ENCODE data around the gene EBI3.

EBI3 gene

DNA sequence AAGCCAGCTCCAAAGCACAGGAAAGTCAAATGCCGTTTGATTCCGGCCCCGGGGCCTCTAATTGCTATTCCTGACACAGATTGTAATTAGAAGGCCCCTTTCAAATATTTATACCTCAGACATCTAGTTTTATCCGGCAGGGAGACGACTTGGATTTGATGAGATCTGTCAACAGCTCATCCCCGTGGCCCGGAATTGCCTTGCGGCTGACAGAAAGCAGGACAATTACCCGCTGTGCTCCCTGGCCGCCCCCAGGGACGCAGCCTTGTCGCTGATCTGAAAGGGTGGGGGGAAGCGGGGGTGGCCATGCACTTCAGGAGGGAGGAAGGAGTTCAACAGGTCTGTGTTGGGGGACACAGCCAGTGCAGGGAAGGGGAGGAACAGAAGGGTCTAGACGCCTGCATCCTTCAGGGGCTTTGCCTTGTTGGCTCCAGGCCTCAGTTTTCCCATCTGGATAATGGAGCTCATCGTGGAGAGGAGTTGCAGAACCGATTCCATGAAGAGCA is 47.9 kb downstream of the EBI3 start:
- DNase-seq (ENCODE audit: extremely low read depth, insufficient read length): no peak
- H3K4me3 ChIP-seq (replicated peaks; ENCODE audit: low read depth, low read length): no peak overlapping the region
- H3K27me3 ChIP-seq (replicated peaks; ENCODE audit: control insufficient read depth, insufficient read depth, low read length): no peaks in the 10 kb centered on the region; the same call in 1 of the 2 replicates
- TF ChIP-seq, protein P1, sequence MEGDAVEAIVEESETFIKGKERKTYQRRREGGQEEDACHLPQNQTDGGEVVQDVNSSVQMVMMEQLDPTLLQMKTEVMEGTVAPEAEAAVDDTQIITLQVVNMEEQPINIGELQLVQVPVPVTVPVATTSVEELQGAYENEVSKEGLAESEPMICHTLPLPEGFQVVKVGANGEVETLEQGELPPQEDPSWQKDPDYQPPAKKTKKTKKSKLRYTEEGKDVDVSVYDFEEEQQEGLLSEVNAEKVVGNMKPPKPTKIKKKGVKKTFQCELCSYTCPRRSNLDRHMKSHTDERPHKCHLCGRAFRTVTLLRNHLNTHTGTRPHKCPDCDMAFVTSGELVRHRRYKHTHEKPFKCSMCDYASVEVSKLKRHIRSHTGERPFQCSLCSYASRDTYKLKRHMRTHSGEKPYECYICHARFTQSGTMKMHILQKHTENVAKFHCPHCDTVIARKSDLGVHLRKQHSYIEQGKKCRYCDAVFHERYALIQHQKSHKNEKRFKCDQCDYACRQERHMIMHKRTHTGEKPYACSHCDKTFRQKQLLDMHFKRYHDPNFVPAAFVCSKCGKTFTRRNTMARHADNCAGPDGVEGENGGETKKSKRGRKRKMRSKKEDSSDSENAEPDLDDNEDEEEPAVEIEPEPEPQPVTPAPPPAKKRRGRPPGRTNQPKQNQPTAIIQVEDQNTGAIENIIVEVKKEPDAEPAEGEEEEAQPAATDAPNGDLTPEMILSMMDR (IDR thresholded peaks at IDR 0.05; ENCODE audit: insufficient read depth, low read length, poor library complexity, severe bottlenecking): no peak
- H3K36me3 ChIP-seq (ENCODE audit: control insufficient read depth, insufficient read depth, low read length): no peaks in the 10 kb centered on the region; the same call in 1 of the 2 replicates

DNA sequence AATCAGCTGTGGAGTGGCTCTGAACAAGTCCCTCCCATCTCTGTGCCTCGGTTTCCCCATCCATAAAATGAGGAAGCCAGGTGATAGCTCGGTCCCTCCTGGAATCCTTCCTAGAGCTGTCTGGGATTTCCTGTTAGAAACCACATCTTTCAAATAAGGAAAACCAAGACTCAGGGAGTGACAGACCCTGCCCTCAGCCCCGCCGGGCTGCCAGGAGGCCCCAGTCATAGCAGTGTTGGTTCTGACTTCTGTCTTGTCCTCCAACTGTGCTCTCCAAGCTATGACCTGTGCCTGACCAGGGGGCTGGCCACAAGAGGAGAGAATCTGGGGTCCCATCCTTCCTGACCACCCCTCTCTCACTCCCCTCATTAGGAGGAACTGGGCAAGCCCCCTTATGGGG is 48.7 kb downstream of the EBI3 start:
- TF ChIP-seq, protein P1 (IDR thresholded peaks at IDR 0.05; ENCODE audit: insufficient read depth, low read length, poor library complexity, severe bottlenecking): no peak
- no peak for DNase-seq (ENCODE audit: extremely low read depth, insufficient read length)
- no peak overlapping the region for H3K4me3 ChIP-seq (replicated peaks; ENCODE audit: low read depth, low read length)
- no peaks in the 10 kb centered on the region; the same call in 1 of the 2 replicates for H3K36me3 ChIP-seq (ENCODE audit: control insufficient read depth, insufficient read depth, low read length)
- H3K27me3 ChIP-seq (replicated peaks; ENCODE audit: control insufficient read depth, insufficient read depth, low read length): no peaks in the 10 kb centered on the region; the same call in 1 of the 2 replicates

DNA sequence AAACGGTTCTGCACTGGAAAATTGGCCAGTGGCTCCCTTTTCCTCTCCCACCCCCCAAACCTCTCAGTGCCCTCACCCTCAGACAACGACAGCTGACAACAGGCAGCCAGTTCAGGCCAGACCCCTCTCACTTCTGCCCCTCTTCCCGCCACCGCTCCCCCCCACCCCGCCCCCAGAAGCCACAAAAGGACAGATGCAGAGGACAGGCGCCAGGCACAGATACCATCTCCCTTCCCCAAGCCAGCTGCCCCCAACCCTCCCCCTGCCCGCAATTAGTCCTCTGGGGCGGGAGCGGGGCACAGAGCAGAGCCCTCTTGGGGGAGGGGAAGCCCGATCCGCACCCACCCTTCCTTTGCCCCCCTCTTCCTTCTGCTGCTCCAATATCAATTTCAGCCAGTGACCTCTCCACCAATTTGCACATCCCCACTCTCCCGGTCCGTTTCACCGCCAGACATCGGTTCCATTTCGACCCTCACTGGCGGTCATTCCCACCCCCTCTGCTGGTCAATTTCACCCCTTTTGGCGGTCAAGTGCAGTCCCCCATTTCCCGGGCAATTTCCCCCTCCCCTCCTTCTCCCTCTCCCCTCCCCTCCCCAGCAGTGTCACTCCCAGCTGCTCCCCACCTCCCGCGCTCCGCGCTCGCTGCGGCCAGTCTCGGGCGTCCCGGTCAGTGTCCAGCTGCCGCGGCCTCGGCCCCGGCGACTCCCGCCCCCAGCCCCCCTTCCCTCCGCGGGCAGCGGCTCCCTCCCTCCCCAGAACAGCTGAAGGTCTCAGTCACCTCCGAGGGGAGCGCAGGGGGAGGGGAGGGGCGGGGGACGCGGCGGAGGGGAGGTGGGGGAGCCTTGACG is 49.3 kb downstream of the EBI3 start, which contains the start of gene SHD:
SHD (plus strand) TSS at position 848 of the 848 bp plus-strand sequence. CDS start 798 bp downstream, outside the sequence.
- DNase-seq (ENCODE audit: extremely low read depth, insufficient read length): no peak
- no peaks in the 10 kb centered on the region; the same call in 1 of the 2 replicates for H3K27me3 ChIP-seq (replicated peaks; ENCODE audit: control insufficient read depth, insufficient read depth, low read length)

DNA sequence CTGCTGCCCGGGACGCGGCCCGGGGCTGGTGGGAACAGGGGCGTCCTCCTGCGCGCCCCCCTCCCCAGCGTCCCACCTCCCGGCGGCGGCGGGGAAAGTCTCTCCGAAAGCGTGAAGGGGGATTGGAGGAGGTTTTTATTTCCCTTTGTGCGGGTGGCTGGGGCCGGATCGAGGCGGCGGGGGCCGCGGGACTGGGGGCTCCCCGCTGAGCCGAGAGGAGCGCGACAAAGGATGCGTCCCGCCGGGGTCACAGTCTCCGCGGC is 49.9 kb downstream of the EBI3 start:
- H3K36me3 ChIP-seq (ENCODE audit: control insufficient read depth, insufficient read depth, low read length): no peaks in the 10 kb centered on the region
- DNase-seq (ENCODE audit: extremely low read depth, insufficient read length): no peak
- TF ChIP-seq, protein P1 (IDR thresholded peaks at IDR 0.05; ENCODE audit: insufficient read depth, low read length, poor library complexity, severe bottlenecking): no peak
- H3K27me3 ChIP-seq (replicated peaks; ENCODE audit: control insufficient read depth, insufficient read depth, low read length): no peaks in the 10 kb centered on the region; the same call in 1 of the 2 replicates
- no peak overlapping the region for H3K4me3 ChIP-seq (replicated peaks; ENCODE audit: low read depth, low read length)

More for the DNA sequence above, 49.3 kb downstream of the EBI3 start, which contains the start of gene SHD:
- TF ChIP-seq, protein P1 (IDR thresholded peaks at IDR 0.05; ENCODE audit: insufficient read depth, low read length, poor library complexity, severe bottlenecking): no peak
- H3K36me3 ChIP-seq (ENCODE audit: control insufficient read depth, insufficient read depth, low read length): no peaks in the 10 kb centered on the region
- H3K4me3 ChIP-seq (replicated peaks; ENCODE audit: low read depth, low read length): no peak within 1 kb of the TSS

DNA sequence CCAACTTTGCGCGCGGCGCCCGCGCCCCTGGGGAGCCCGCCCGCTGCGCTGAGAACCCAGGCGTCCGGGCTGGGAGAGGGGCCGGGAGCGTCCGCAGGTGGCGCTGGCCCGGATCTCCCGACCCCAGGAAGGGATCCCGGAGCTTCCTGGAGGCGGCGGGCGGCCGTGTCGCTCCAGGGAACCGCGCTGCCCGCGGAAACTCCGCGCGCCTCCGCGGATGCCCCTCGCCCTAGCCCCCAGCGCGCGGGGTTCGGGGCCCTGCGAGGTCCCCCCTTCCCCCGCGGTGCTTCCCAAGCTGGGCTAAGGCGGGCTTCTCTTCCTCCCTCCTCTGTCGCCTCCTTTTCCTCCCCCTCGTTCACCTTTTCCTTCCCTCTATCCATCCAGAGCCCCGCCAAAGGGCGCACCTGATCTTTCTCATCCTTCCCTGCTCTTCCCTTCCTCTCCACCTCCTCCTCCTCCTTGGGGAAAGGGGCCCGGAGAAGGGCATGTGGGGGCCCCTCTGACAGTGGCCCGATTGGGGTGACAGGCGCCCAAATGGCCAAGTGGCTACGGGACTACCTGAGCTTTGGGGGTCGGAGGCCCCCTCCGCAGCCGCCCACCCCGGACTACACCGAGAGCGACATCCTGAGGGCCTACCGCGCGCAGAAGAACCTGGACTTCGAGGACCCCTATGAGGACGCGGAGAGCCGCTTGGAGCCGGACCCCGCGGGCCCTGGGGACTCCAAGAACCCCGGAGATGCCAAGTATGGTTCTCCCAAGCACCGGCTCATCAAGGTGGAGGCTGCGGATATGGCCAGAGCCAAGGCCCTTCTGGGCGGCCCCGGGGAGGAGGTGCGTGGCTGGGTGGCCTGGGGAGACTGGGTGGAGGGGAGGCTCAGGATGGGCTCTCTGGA is 50.5 kb downstream of the EBI3 start:
- TF ChIP-seq, protein P1 (IDR thresholded peaks at IDR 0.05; ENCODE audit: insufficient read depth, low read length, poor library complexity, severe bottlenecking): no peak
- H3K36me3 ChIP-seq (ENCODE audit: control insufficient read depth, insufficient read depth, low read length): no peaks in the 10 kb centered on the region
- H3K4me3 ChIP-seq (replicated peaks; ENCODE audit: low read depth, low read length): no peak overlapping the region
- no peak for DNase-seq (ENCODE audit: extremely low read depth, insufficient read length)
- no peaks in the 10 kb centered on the region; the same call in 1 of the 2 replicates for H3K27me3 ChIP-seq (replicated peaks; ENCODE audit: control insufficient read depth, insufficient read depth, low read length)

All from GM06990 (cell line).